ENCODE data around the gene IRF7.
"Not testable (repeated sequence)": the region's sequence is repeated elsewhere in the genome, so short reads cannot be mapped to it uniquely, and the experiment has no call there.

GRCh38 chr11:647672-648158 lies 32.0 kb upstream of the IRF7 start:
- TF ChIP-seq EZH2 (IDR thresholded peaks at IDR 0.05; ENCODE audit: insufficient read depth, poor library complexity, severe bottlenecking); EZH2phosphoT487 (IDR thresholded peaks at IDR 0.05; ENCODE audit: insufficient read depth, low read depth): not testable (repeated sequence)

Measured in GM23248 (cell line).